Loucy (cell line): ENCODE measurements around the gene SURF6.
A peak's percentile ranks its signal among the peaks of the same experiment; 100 is the strongest.
"Not testable (repeated sequence)": the region's sequence is repeated elsewhere in the genome, so short reads cannot be mapped to it uniquely, and the experiment has no call there.

Experiments
- H2AFZ ChIP-seq: fragments of 200-600 bp; sonication (generic); 2 replicates; pipeline ENCODE4 v1.6.0; 2016; ENCODE audit warnings: antibody characterized with exemption, mild to moderate bottlenecking, low read length, moderate library complexity
- H3F3A ChIP-seq: fragments of 200-600 bp; 2 replicates; pipeline ENCODE4 v1.6.0; 2016; ENCODE audit warnings: antibody characterized with exemption, low read depth, mild to moderate bottlenecking
- H3K27me3 ChIP-seq: fragments of 200-600 bp; sonication (generic); 2 replicates; pipeline ENCODE4 v1.6.1; 2014; ENCODE audit warnings: low read length, mild to moderate bottlenecking; ENCODE audit not compliant: insufficient read depth, poor library complexity, severe bottlenecking
- H3K36me3 ChIP-seq: fragments of 200-600 bp; sonication (generic); 2 replicates; pipeline ENCODE4 v1.6.1; 2016; ENCODE audit warnings: low read length; ENCODE audit not compliant: insufficient read depth
- H3K4me1 ChIP-seq: fragments of 200-600 bp; sonication (generic); 2 replicates; pipeline ENCODE4 v1.5.1; 2014; ENCODE audit warnings: low read length, mild to moderate bottlenecking; ENCODE audit not compliant: insufficient read depth, poor library complexity, severe bottlenecking
- H3K4me2 ChIP-seq: fragments of 200-600 bp; sonication (generic); 2 replicates; pipeline ENCODE4 v1.6.0; 2014; ENCODE audit warnings: antibody characterized with exemption, low read length, low read depth, mild to moderate bottlenecking; ENCODE audit not compliant: poor library complexity, severe bottlenecking
- H3K4me3 ChIP-seq: fragments of 200-600 bp; sonication (generic); 2 replicates; pipeline ENCODE4 v1.5.1; 2014; ENCODE audit warnings: low read length, mild to moderate bottlenecking, mixed read lengths; ENCODE audit not compliant: poor library complexity, severe bottlenecking
- H3K79me2 ChIP-seq: fragments of 200-600 bp; sonication (generic); 2 replicates; pipeline ENCODE4 v1.6.1; 2014; ENCODE audit warnings: low read length; ENCODE audit not compliant: insufficient read depth
- H3K9ac ChIP-seq: fragments of 200-600 bp; sonication (generic); 2 replicates; pipeline ENCODE4 v1.6.0; 2014; ENCODE audit warnings: mild to moderate bottlenecking, low read depth, low read length, moderate library complexity; ENCODE audit not compliant: poor library complexity, severe bottlenecking
- H3K9me2 ChIP-seq: fragments of 200-600 bp; sonication (generic); replicated peaks from 2 replicates; pipeline ENCODE4 v1.6.1; 2016; ENCODE audit warnings: low read depth, low read length, mixed read lengths
- H3K9me3 ChIP-seq: fragments of 200-600 bp; sonication (generic); 2 replicates; pipeline ENCODE4 v1.6.1; 2014; ENCODE audit warnings: mild to moderate bottlenecking, antibody characterized with exemption, low read length, low read depth; ENCODE audit not compliant: insufficient read depth
- H4K20me1 ChIP-seq: fragments of 200-600 bp; sonication (generic); 2 replicates; pipeline ENCODE4 v1.6.0; 2014; ENCODE audit warnings: antibody characterized with exemption, low read length, mild to moderate bottlenecking; ENCODE audit not compliant: insufficient read depth, poor library complexity, severe bottlenecking
- EZH2phosphoT487 ChIP-seq: fragments of 200-600 bp; IDR thresholded peaks from 2 replicates; pipeline ENCODE4 v1.6.1; 2018; ENCODE audit warnings: antibody characterized with exemption, mild to moderate bottlenecking, moderate library complexity, borderline replicate concordance
- TF ChIP-seq, protein P1 (sequence below): fragments of 200-600 bp; sonication (generic); conservative IDR thresholded peaks from 2 replicates; pipeline ENCODE4 v1.5.1; 2014; ENCODE audit warnings: mild to moderate bottlenecking, antibody characterized with exemption, low read length

SURF6 gene

GRCh38 chr9:133379153-133380086 lies 43.4 kb upstream of the SURF6 start:
- TF ChIP-seq, protein P1, sequence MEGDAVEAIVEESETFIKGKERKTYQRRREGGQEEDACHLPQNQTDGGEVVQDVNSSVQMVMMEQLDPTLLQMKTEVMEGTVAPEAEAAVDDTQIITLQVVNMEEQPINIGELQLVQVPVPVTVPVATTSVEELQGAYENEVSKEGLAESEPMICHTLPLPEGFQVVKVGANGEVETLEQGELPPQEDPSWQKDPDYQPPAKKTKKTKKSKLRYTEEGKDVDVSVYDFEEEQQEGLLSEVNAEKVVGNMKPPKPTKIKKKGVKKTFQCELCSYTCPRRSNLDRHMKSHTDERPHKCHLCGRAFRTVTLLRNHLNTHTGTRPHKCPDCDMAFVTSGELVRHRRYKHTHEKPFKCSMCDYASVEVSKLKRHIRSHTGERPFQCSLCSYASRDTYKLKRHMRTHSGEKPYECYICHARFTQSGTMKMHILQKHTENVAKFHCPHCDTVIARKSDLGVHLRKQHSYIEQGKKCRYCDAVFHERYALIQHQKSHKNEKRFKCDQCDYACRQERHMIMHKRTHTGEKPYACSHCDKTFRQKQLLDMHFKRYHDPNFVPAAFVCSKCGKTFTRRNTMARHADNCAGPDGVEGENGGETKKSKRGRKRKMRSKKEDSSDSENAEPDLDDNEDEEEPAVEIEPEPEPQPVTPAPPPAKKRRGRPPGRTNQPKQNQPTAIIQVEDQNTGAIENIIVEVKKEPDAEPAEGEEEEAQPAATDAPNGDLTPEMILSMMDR, result no peak
- no peak for TF ChIP-seq EZH2phosphoT487
- Histone ChIP-seq H3K9ac (no peak overlapping the region), H3K4me2 (no peak overlapping the region), H3K9me3 (no peaks in the 10 kb centered on the region), H3K4me3 (no peak overlapping the region), H3F3A (no peaks in the 10 kb centered on the region), H3K79me2 (peaks cover 14% of the 10 kb centered on the region), H3K4me1 (peaks cover 11% of the 10 kb centered on the region), H2AFZ (no peak overlapping the region), H3K9me2 (no peaks in the 10 kb centered on the region), H3K27me3 (no peaks in the 10 kb centered on the region), H3K36me3 (no peaks in the 10 kb centered on the region), H4K20me1 (peaks cover 13% of the 10 kb centered on the region)

DNA sequence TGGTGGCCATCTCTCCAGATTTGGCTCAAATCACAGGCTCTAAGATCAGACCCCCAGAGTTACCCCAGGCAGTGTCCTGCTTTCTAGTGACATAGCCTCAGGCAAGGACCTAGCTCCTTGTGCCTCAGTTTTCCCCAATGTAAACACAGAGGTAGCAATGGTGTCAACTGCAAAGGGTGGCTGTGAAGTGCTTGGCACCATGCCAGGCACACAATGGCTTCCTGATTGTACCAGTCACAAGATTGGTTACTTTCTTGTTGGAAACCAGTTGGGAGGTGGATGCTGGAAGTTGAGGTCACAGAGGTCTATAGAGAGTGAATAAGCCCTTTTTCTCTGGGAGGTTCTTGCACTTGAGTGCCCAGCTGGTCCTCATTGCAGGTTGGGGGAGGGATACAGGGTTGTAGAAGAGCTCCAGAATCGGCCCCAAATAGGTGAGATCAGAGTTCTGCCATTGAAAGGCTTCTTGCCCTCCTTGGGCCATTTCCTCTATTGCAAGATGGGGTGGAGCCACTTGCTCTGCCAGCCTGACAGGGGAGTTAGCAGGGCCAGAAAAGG lies 42.5 kb upstream of the SURF6 start:
- Histone ChIP-seq H2AFZ (no peak overlapping the region), H3K4me3 (no peak overlapping the region), H3K9me2 (no peaks in the 10 kb centered on the region), H3K79me2 (peaks cover 24% of the 10 kb centered on the region), H3K9me3 (no peaks in the 10 kb centered on the region), H3K27me3 (no peaks in the 10 kb centered on the region), H4K20me1 (peaks cover 22% of the 10 kb centered on the region), H3K4me1 (peaks cover 18% of the 10 kb centered on the region), H3K36me3 (no peaks in the 10 kb centered on the region), H3K9ac (no peak overlapping the region), H3F3A (no peaks in the 10 kb centered on the region), H3K4me2 (no peak overlapping the region)
- no peak for TF ChIP-seq EZH2phosphoT487
- TF ChIP-seq, protein P1, result no peak

GRCh38 chr9:133377721-133378216 lies 41.8 kb upstream of the SURF6 start:
- TF ChIP-seq, protein P1, result no peak
- TF ChIP-seq EZH2phosphoT487, result no peak
- H3K9me2 ChIP-seq, result no peaks in the 10 kb centered on the region
- no peak overlapping the region for H3K4me3 ChIP-seq
- H3F3A ChIP-seq, result no peaks in the 10 kb centered on the region
- no peaks in the 10 kb centered on the region for H3K36me3 ChIP-seq
- no peak overlapping the region for H2AFZ ChIP-seq
- H3K9ac ChIP-seq, result no peak overlapping the region
- no peaks in the 10 kb centered on the region for H3K9me3 ChIP-seq
- peaks cover 29% of the 10 kb centered on the region for H4K20me1 ChIP-seq
- no peak overlapping the region for H3K4me2 ChIP-seq
- H3K27me3 ChIP-seq, result no peaks in the 10 kb centered on the region
- H3K4me1 ChIP-seq, result peaks cover 23% of the 10 kb centered on the region
- H3K79me2 ChIP-seq, result peaks cover 31% of the 10 kb centered on the region

GRCh38 chr9:133377280-133377679 lies 41.3 kb upstream of the SURF6 start:
- Histone ChIP-seq H3K4me3 (peak overlapping the region; percentile 99), H3K4me2 (peak overlapping the region; percentile 73), H3K9ac (peak overlapping the region; percentile 76), H3K4me1 (peaks cover 28% of the 10 kb centered on the region), H3K79me2 (peaks cover 36% of the 10 kb centered on the region), H4K20me1 (peaks cover 34% of the 10 kb centered on the region)
- H3F3A ChIP-seq, H3K36me3 ChIP-seq, H3K9me3 ChIP-seq, H3K9me2 ChIP-seq, H3K27me3 ChIP-seq, H2AFZ ChIP-seq: not testable (repeated sequence)
